A549 (cell line): Measurements from ENCODE around the gene MYLK. TPM values are rescaled to one million over a fixed set of nuclear protein-coding genes. Genes with fewer than 3 reads are reported as not detected.

Experiments
- ATAC-seq, 2 experiments: fragments of 200-7000 bp in 1 of 2; fragments of >200 bp in 1 of 2; cut with Nextera tagmentation in 1 of 2; cut with Tn5 transposase in 1 of 2; 3 replicates each; pipeline versions ENCODE4 v1.8.0 to v1.9.1; 2018 to 2020; ENCODE audit warnings: mild to moderate bottlenecking in 1 of 2, moderate library complexity in 1 of 2
- CTCF ChIA-PET: fragments of 300-600 bp; sonication (Branson Sonifier 250); formaldehyde crosslinking; extraction: SDS; loops from one replicate; lab custom pipeline; 2021; ENCODE audit warnings: antibody characterized with exemption, inconsistent platforms; lab: Yijun Ruan, JAX
- POLR2A ChIA-PET: fragments of 350-600 bp; formaldehyde crosslinking; extraction: SDS; loops from one replicate; lab custom pipeline; 2021; ENCODE audit warnings: antibody characterized with exemption, inconsistent platforms; lab: Yijun Ruan, JAX
- DNase-seq, 2 experiments: peaks; one replicate each; pipeline versions ENCODE4 v3.0.0 to v3.0.0-alpha.2; 2011 to 2016; ENCODE audit warnings: low read depth in 1 of 2, low spot score in 1 of 2
- FAIRE-seq: peaks from 2 replicates; lab custom pipeline; 2011; peaks lifted over from hg19 to GRCh38; lab: Jason Lieb, UNC
- H3K27ac ChIP-seq, 2 experiments: fragments of >200 bp; sonication (Bioruptor Twin); formaldehyde crosslinking; 3 replicates each; pipeline ENCODE4 v1.5.1; 2016 to 2017
- H3K4me1 ChIP-seq: fragments of >200 bp; sonication (Bioruptor Twin); formaldehyde crosslinking; 3 replicates; pipeline ENCODE4 v1.6.1; 2016
- H3K4me2 ChIP-seq: fragments of >200 bp; sonication (Bioruptor Twin); formaldehyde crosslinking; 3 replicates; pipeline ENCODE4 v1.6.1; 2016
- H3K4me3 ChIP-seq: fragments of >200 bp; sonication (Bioruptor Twin); formaldehyde crosslinking; 3 replicates; pipeline ENCODE4 v1.5.1; 2016
- H3K9me3 ChIP-seq: fragments of >200 bp; sonication (Bioruptor Twin); formaldehyde crosslinking; 3 replicates; pipeline ENCODE4 v1.6.1; 2016
- BCL3 ChIP-seq: fragments of >200 bp; sonication (Bioruptor Twin); formaldehyde crosslinking; IDR thresholded peaks from 3 replicates; pipeline ENCODE4 v1.6.1; 2016
- BHLHE40 ChIP-seq: IDR thresholded peaks from 2 replicates; pipeline ENCODE4 v1.6.1; 2012; ENCODE audit warnings: low read depth, low read length, inconsistent platforms
- CHD2 ChIP-seq: fragments of 150-350 bp; IDR thresholded peaks from 2 replicates; pipeline ENCODE4 v1.6.1; 2014; ENCODE audit warnings: low read length; ENCODE audit not compliant: partially characterized antibody
- EHMT2 ChIP-seq: fragments of 200-600 bp; sonication (generic); IDR thresholded peaks from 2 replicates; pipeline ENCODE4 v1.6.1; 2016; ENCODE audit warnings: antibody characterized with exemption, low read depth, mild to moderate bottlenecking, moderate library complexity
- EP300 ChIP-seq, 2 experiments: fragments of >200 bp; sonication (Bioruptor Twin); formaldehyde crosslinking; IDR thresholded peaks; 2 replicates in 1 of 2; 3 replicates in 1 of 2; pipeline ENCODE4 v1.6.1; 2016 to 2017
- FOSB ChIP-seq: fragments of 250-450 bp; sonication (Bioruptor Pico); IDR thresholded peaks from 2 replicates; pipeline ENCODE4 v1.5.0; 2020; ENCODE audit warnings: mild to moderate bottlenecking, moderate library complexity
- FOSL2 ChIP-seq, 2 experiments: fragments of 450-650 bp in 1 of 2; fragments of >200 bp in 1 of 2; sonication (Bioruptor Twin) in 1 of 2; formaldehyde crosslinking; IDR thresholded peaks; 2 replicates each; pipeline versions ENCODE4 v1.5.0 to v1.6.1; 2016 to 2020; ENCODE audit warnings: mild to moderate bottlenecking in 1 of 2, moderate library complexity in 1 of 2
- FOXS1 ChIP-seq: fragments of 250-450 bp; sonication (Bioruptor Pico); IDR thresholded peaks from 2 replicates; pipeline ENCODE4 v1.5.0; 2020; ENCODE audit warnings: mild to moderate bottlenecking, moderate library complexity
- GATA3 ChIP-seq: IDR thresholded peaks from 2 replicates; pipeline ENCODE4 v1.6.1; 2012; ENCODE audit warnings: borderline replicate concordance
- HDAC2 ChIP-seq: fragments of 200-600 bp; sonication (generic); IDR thresholded peaks from 2 replicates; pipeline ENCODE4 v1.6.1; 2016
- HEYL ChIP-seq: fragments of 250-450 bp; sonication (Bioruptor Pico); IDR thresholded peaks from 2 replicates; pipeline ENCODE4 v1.8.0; 2021; ENCODE audit warnings: mild to moderate bottlenecking, moderate library complexity
- HMGXB4 ChIP-seq: fragments of 250-450 bp; sonication (Bioruptor Pico); IDR thresholded peaks from 2 replicates; pipeline ENCODE4 v1.5.0; 2021; ENCODE audit warnings: mild to moderate bottlenecking, moderate library complexity, borderline replicate concordance
- HOXB13 ChIP-seq: fragments of 250-450 bp; sonication (Bioruptor Pico); IDR thresholded peaks from 2 replicates; pipeline ENCODE4 v1.5.0; 2020; ENCODE audit warnings: low read depth, mild to moderate bottlenecking, moderate library complexity
- JUNB ChIP-seq: fragments of >200 bp; sonication (Bioruptor Twin); formaldehyde crosslinking; IDR thresholded peaks from 2 replicates; pipeline ENCODE4 v1.6.1; 2016
- MAFK ChIP-seq: fragments of 450-650 bp; IDR thresholded peaks from 2 replicates; pipeline ENCODE4 v1.6.1; 2014; ENCODE audit not compliant: partially characterized antibody
- MAX ChIP-seq: IDR thresholded peaks from 2 replicates; pipeline ENCODE4 v1.6.1; 2012
- PBX3 ChIP-seq: IDR thresholded peaks from 2 replicates; pipeline ENCODE4 v1.6.1; 2012
- PHF8 ChIP-seq: fragments of 200-600 bp; sonication (generic); IDR thresholded peaks from 2 replicates; pipeline ENCODE4 v1.6.1; 2016; ENCODE audit warnings: low read depth, mild to moderate bottlenecking, antibody characterized with exemption, moderate library complexity, borderline replicate concordance
- RAD21 ChIP-seq, 2 experiments: fragments of >200 bp in 1 of 2; sonication (Bioruptor Twin) in 1 of 2; formaldehyde crosslinking in 1 of 2; IDR thresholded peaks in 1 of 2; conservative IDR thresholded peaks in 1 of 2; 2 replicates in 1 of 2; 3 replicates in 1 of 2; pipeline ENCODE4 v1.6.1; 2012 to 2018; ENCODE audit warnings: inconsistent platforms in 1 of 2
- RARB ChIP-seq: fragments of 250-450 bp; sonication (Bioruptor Pico); IDR thresholded peaks from 2 replicates; pipeline ENCODE4 v1.8.0; 2021; ENCODE audit warnings: mild to moderate bottlenecking, moderate library complexity
- REST ChIP-seq: fragments of 200-600 bp; sonication (generic); IDR thresholded peaks from 2 replicates; pipeline ENCODE4 v1.6.1; 2016; ENCODE audit warnings: antibody characterized with exemption, mild to moderate bottlenecking, moderate library complexity
- RNF2 ChIP-seq: fragments of 200-600 bp; sonication (generic); IDR thresholded peaks from 2 replicates; pipeline ENCODE4 v1.6.1; 2016; ENCODE audit warnings: low read depth, mild to moderate bottlenecking, antibody characterized with exemption, moderate library complexity, borderline replicate concordance
- SREBF2 ChIP-seq: fragments of 450-650 bp; IDR thresholded peaks from 2 replicates; pipeline ENCODE4 v1.6.1; 2014; ENCODE audit warnings: mild to moderate bottlenecking, moderate library complexity
- ZC3H11A ChIP-seq: fragments of 450-650 bp; IDR thresholded peaks from 2 replicates; pipeline ENCODE4 v1.6.1; 2014; ENCODE audit warnings: antibody characterized with exemption, mild to moderate bottlenecking
- ZFP36 ChIP-seq: fragments of 450-650 bp; IDR thresholded peaks from 2 replicates; pipeline ENCODE4 v1.6.1; 2014; ENCODE audit warnings: borderline replicate concordance; ENCODE audit not compliant: partially characterized antibody
- WGBS: methylation state at CpG from one replicate; pipeline ENCODE4 v1.1.6; 2017; ENCODE audit errors: missing lambda C conversion rate; 5-methylcytosine and 5-hydroxymethylcytosine counted together
- polyA plus RNA-seq, 4 experiments: library from polyadenylated mRNA; depleted of rRNA in 3 of 4; stranded (reverse); fragments of >200 nt; fragmentation: RNase III in 1 of 4; extraction: RNeasy Plus Mini Kit Qiagen cat#74134 plus additional on column Dnase treatment in 1 of 4; gene quantifications; 2 replicates in 3 of 4; 3 replicates in 1 of 4; pipeline ENCODE4 v1.2.3, GENCODE V29; 2011 to 2017
- TF ChIP-seq, protein P1 (sequence below): fragments of 150-350 bp; IDR thresholded peaks from 2 replicates; pipeline ENCODE4 v1.6.1; 2014; ENCODE audit warnings: low read depth, mild to moderate bottlenecking, low read length

Gene MYLK
- polyA plus RNA-seq, 2 of the 4 experiments (the other 2 are of a cell fraction) = 16.9 to 17.4 TPM

DNA sequence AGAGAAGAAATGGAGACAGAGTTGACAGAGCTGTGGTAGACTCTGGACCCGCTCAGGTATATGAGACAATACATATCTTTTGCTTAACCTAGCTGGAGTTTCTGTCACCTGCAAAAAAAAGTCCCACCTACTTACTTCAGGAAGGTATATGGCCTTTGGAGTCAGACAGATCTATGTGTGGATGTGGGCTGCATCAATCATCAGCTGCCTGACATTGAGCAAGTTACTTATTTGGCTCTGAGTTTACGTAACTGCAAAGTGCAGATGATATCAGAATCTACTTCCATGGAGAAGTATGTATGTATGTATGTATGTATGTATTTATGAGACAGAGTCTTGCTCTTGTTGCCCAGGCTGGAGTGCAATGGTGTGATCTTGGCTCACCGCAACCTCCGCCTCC lies 124.3 kb downstream of the MYLK start:
- POLR2A ChIA-PET = no interaction called here
- Histone ChIP-seq H3K4me2 (no peak overlapping the region), H3K27ac (peak overlapping the region in 1 of 2 experiments; percentile 94; a peak in 2 of 6 replicates), H3K4me1 (peaks cover 44% of the 10 kb centered on the region), H3K9me3 (no peaks in the 10 kb centered on the region), H3K4me3 (no peak overlapping the region)
- WGBS = over 99% methylated on average over 4 of the region's 4 CpGs
- ATAC-seq (no peak), DNase-seq (no peak), FAIRE-seq (no peak)
- CTCF ChIA-PET = interaction anchor here (0.9 to 1.6 kb wide), 2 partner anchors 26 to 107 kb away, joined by 3 to 5 read pairs; no protein-coding TSS in a partner anchor
- TF ChIP-seq HMGXB4 (no peak), HEYL (no peak), MAX (no peak), RNF2 (no peak), JUNB (no peak), GATA3 (no peak), CHD2 (no peak), EP300 (IDR thresholded peaks at IDR 0.05) (no peak), MAFK (no peak), SREBF2 (no peak), REST (no peak)
- TF ChIP-seq, protein P1, sequence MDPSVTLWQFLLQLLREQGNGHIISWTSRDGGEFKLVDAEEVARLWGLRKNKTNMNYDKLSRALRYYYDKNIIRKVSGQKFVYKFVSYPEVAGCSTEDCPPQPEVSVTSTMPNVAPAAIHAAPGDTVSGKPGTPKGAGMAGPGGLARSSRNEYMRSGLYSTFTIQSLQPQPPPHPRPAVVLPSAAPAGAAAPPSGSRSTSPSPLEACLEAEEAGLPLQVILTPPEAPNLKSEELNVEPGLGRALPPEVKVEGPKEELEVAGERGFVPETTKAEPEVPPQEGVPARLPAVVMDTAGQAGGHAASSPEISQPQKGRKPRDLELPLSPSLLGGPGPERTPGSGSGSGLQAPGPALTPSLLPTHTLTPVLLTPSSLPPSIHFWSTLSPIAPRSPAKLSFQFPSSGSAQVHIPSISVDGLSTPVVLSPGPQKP = no peak

- ATAC-seq = no peak
- Histone ChIP-seq H3K9me3 (no peaks in the 10 kb centered on the region), H3K4me3 (no peak overlapping the region), H3K4me2 (no peak overlapping the region), H3K27ac (peak overlapping the region; percentile 94 to 97; a peak in 4 of 6 replicates), H3K4me1 (peaks cover 49% of the 10 kb centered on the region)
- no peak for TF ChIP-seq HDAC2
- TF ChIP-seq HEYL = no peak
- TF ChIP-seq HMGXB4 = no peak
- no peak for TF ChIP-seq RARB (CRISPR knock-in tag)
- TF ChIP-seq RAD21 (conservative IDR thresholded peaks at IDR 0.05 in 1 of 2, IDR thresholded peaks at IDR 0.05 in 1 of 2) = no peak
- TF ChIP-seq FOSL2 (IDR thresholded peaks at IDR 0.05) = no peak
- no peak for TF ChIP-seq FOSL2 (CRISPR knock-in tag; IDR thresholded peaks at IDR 0.05)
- no peak for TF ChIP-seq ZC3H11A
- no peak for TF ChIP-seq FOSB (CRISPR knock-in tag)
- TF ChIP-seq BHLHE40 = no peak
- no peak for TF ChIP-seq BCL3
- no peak for TF ChIP-seq PBX3
- no peak for TF ChIP-seq EHMT2
- no peak for TF ChIP-seq PHF8
- TF ChIP-seq ZFP36 = no peak
- no peak for TF ChIP-seq HOXB13 (CRISPR knock-in tag)
- TF ChIP-seq FOXS1 (CRISPR knock-in tag) = no peak
- WGBS = 82% methylated on average over 3 of the region's 3 CpGs
- DNase-seq = no peak
- FAIRE-seq = no peak
- ChIA-PET POLR2A (no interaction called here), CTCF (interaction anchor here (0.6 to 14.9 kb wide), 4 partner anchors 26 to 107 kb away, joined by 3 to 100 read pairs (median 4); no protein-coding TSS in a partner anchor)
Observed at GRCh38 chr3:123759311-123759710, 124.8 kb downstream of the MYLK start.
